Ramos (cell line): Measurements from ENCODE around the gene RASA1.

ENCODE experiments used
- in situ Hi-C: fragments of 300-500 bp; cut with MboI; formaldehyde crosslinking; loops from one replicate; pipeline ENCODE4 v1.14.3; 2022; ENCODE audit warnings: low sequenced_read_pairs; ENCODE audit not compliant: unreplicated experiment

The RASA1 gene

GRCh38 chr5:87347841-87348240 is 80.2 kb downstream of the RASA1 start:
- in situ Hi-C loops, result no loop called here

- in situ Hi-C loops, result no loop called here
Observed at GRCh38 chr5:87354496-87354895, 86.8 kb downstream of the RASA1 start.

- in situ Hi-C loops, result no loop called here
Observed at GRCh38 chr5:87359106-87359505, 91.4 kb downstream of the RASA1 start.

GRCh38 chr5:87360132-87360531 is 92.4 kb downstream of the RASA1 start:
- in situ Hi-C loops, result no loop called here

GRCh38 chr5:87361031-87361445 is 93.4 kb downstream of the RASA1 start:
- in situ Hi-C loops, result no loop called here

- in situ Hi-C loops, result no loop called here
Observed at GRCh38 chr5:87361536-87362213, 94.0 kb downstream of the RASA1 start.

- in situ Hi-C loops, result no loop called here
Observed at GRCh38 chr5:87367243-87367642, 99.6 kb downstream of the RASA1 start.

GRCh38 chr5:87368601-87369000 is 100.9 kb downstream of the RASA1 start:
- in situ Hi-C loops, result no loop called here

- in situ Hi-C loops, result no loop called here
Observed at GRCh38 chr5:87369431-87369830, 101.7 kb downstream of the RASA1 start.

- in situ Hi-C loops, result no loop called here
Observed at GRCh38 chr5:87372705-87373104, 105.0 kb downstream of the RASA1 start.

GRCh38 chr5:87382224-87382623 is 114.5 kb downstream of the RASA1 start:
- in situ Hi-C loops, result no loop called here

GRCh38 chr5:87383216-87383615 is 115.5 kb downstream of the RASA1 start:
- in situ Hi-C loops, result no loop called here

GRCh38 chr5:87385802-87386201 is 118.1 kb downstream of the RASA1 start:
- in situ Hi-C loops, result no loop called here

- in situ Hi-C loops, result no loop called here
Observed at GRCh38 chr5:87388129-87388528, 120.4 kb downstream of the RASA1 start.

- in situ Hi-C loops, result no loop called here
Observed at GRCh38 chr5:87389296-87390034, 121.8 kb downstream of the RASA1 start.

- in situ Hi-C loops, result no loop called here
Observed at GRCh38 chr5:87390075-87390474, 122.4 kb downstream of the RASA1 start.

GRCh38 chr5:87390576-87391199 is 123.0 kb downstream of the RASA1 start:
- in situ Hi-C loops, result no loop called here

- in situ Hi-C loops, result no loop called here
Observed at GRCh38 chr5:87392170-87392569, 124.5 kb downstream of the RASA1 start.

- in situ Hi-C loops, result no loop called here
Observed at GRCh38 chr5:87392801-87393200, 125.1 kb downstream of the RASA1 start.

- in situ Hi-C loops, result no loop called here
Observed at GRCh38 chr5:87393331-87393730, 125.6 kb downstream of the RASA1 start.

- in situ Hi-C loops, result no loop called here
Observed at GRCh38 chr5:87394411-87395165, 126.9 kb downstream of the RASA1 start.
